KMS-11 (cell line): Measurements from ENCODE around the gene EFHB.
"Not testable (repeated sequence)": the region's sequence is repeated elsewhere in the genome, so short reads cannot be mapped to it uniquely, and the experiment has no call there.

Experiments
- H2AFZ ChIP-seq: fragments of 200-600 bp; sonication (generic); 2 replicates; pipeline ENCODE4 v1.6.1; 2016; ENCODE audit warnings: antibody characterized with exemption, mixed run types, low read depth
- H3K27ac ChIP-seq: fragments of 200-600 bp; sonication (generic); 2 replicates; pipeline ENCODE4 v1.6.1; 2016; ENCODE audit warnings: mild to moderate bottlenecking, mixed run types
- H3K27me3 ChIP-seq: fragments of 200-600 bp; sonication (generic); 2 replicates; pipeline ENCODE4 v1.6.1; 2017; ENCODE audit warnings: mild to moderate bottlenecking, low read depth, mixed run types, moderate library complexity; ENCODE audit not compliant: insufficient read depth
- H3K36me3 ChIP-seq: fragments of 200-600 bp; sonication (generic); 2 replicates; pipeline ENCODE4 v1.6.1; 2017; ENCODE audit warnings: mild to moderate bottlenecking, mixed run types; ENCODE audit not compliant: insufficient read depth
- H3K4me1 ChIP-seq: fragments of 200-600 bp; sonication (generic); 2 replicates; pipeline ENCODE4 v1.6.1; 2016; ENCODE audit warnings: mild to moderate bottlenecking, low read depth, mixed run types; ENCODE audit not compliant: poor library complexity, severe bottlenecking
- H3K4me2 ChIP-seq: fragments of 200-600 bp; sonication (generic); 2 replicates; pipeline ENCODE4 v1.7.0; 2016; ENCODE audit warnings: mild to moderate bottlenecking, mixed run types
- H3K4me3 ChIP-seq: fragments of 200-600 bp; sonication (generic); IDR thresholded peaks from 2 replicates; pipeline ENCODE4 v1.6.1; 2017; ENCODE audit warnings: low read depth, low read length, mixed read lengths; ENCODE audit not compliant: insufficient read depth
- H3K79me2 ChIP-seq: fragments of 200-600 bp; sonication (generic); 2 replicates; pipeline ENCODE4 v1.6.1; 2016; ENCODE audit warnings: low read depth, mixed run types; ENCODE audit not compliant: insufficient read depth
- H3K9ac ChIP-seq: fragments of 200-600 bp; sonication (generic); 2 replicates; pipeline ENCODE4 v1.6.1; 2016; ENCODE audit warnings: mild to moderate bottlenecking, mixed run types
- H4K20me1 ChIP-seq: fragments of 200-600 bp; sonication (generic); 2 replicates; pipeline ENCODE4 v1.6.1; 2016; ENCODE audit warnings: mild to moderate bottlenecking, mixed run types; ENCODE audit not compliant: insufficient read depth
- CTCF ChIP-seq: fragments of 200-600 bp; sonication (generic); conservative IDR thresholded peaks from 2 replicates; pipeline ENCODE4 v1.6.1; 2017; ENCODE audit warnings: low read depth, mild to moderate bottlenecking, antibody characterized with exemption, low read length, moderate library complexity, mixed read lengths

The EFHB gene

GRCh38 chr3:19967208-19967607, 33.2 kb upstream of the EFHB start:
- no peaks in the 10 kb centered on the region for H3K4me1 ChIP-seq
- no peak overlapping the region for H3K4me2 ChIP-seq
- no peak overlapping the region for H2AFZ ChIP-seq
- TF ChIP-seq CTCF = no peak
- H3K27ac ChIP-seq = no peak overlapping the region
- no peaks in the 10 kb centered on the region for H4K20me1 ChIP-seq
- peaks cover 6% of the 10 kb centered on the region; the same call in 1 of the 2 replicates for H3K79me2 ChIP-seq
- H3K4me3 ChIP-seq = no peak overlapping the region
- no peaks in the 10 kb centered on the region for H3K27me3 ChIP-seq
- H3K36me3 ChIP-seq = no peaks in the 10 kb centered on the region
- no peak overlapping the region for H3K9ac ChIP-seq

- Histone ChIP-seq H2AFZ (no peak overlapping the region), H3K9ac (no peak overlapping the region), H3K27ac (no peak overlapping the region), H3K4me2 (no peak overlapping the region), H3K36me3 (no peaks in the 10 kb centered on the region), H3K79me2 (0 out of 2 replicates have a peak, but pooled peaks cover 6% of the 10 kb centered on the region), H3K4me1 (no peaks in the 10 kb centered on the region), H3K27me3 (no peaks in the 10 kb centered on the region), H4K20me1 (no peaks in the 10 kb centered on the region), H3K4me3 (no peak overlapping the region)
- TF ChIP-seq CTCF = no peak
These were observed 27.9 kb upstream of the EFHB start for GRCh38 chr3:19961960-19962359.

- H2AFZ ChIP-seq = no peak overlapping the region
- H3K9ac ChIP-seq = no peak overlapping the region
- no peak overlapping the region for H3K4me2 ChIP-seq
- H4K20me1 ChIP-seq = no peaks in the 10 kb centered on the region
- H3K27me3 ChIP-seq = no peaks in the 10 kb centered on the region
- H3K36me3 ChIP-seq = no peaks in the 10 kb centered on the region
- H3K4me1 ChIP-seq = no peaks in the 10 kb centered on the region
- no peak for TF ChIP-seq CTCF
- H3K27ac ChIP-seq = no peak overlapping the region
- 0 out of 2 replicates have a peak, but pooled peaks cover 6% of the 10 kb centered on the region for H3K79me2 ChIP-seq
- no peak overlapping the region for H3K4me3 ChIP-seq
These were observed 26.7 kb upstream of the EFHB start for GRCh38 chr3:19960696-19961095.

GRCh38 chr3:19959505-19959904, 25.5 kb upstream of the EFHB start:
- Histone ChIP-seq H3K4me1 (no peaks in the 10 kb centered on the region), H2AFZ (no peak overlapping the region), H3K9ac (no peak overlapping the region), H3K27ac (no peak overlapping the region), H3K4me2 (no peak overlapping the region), H3K36me3 (no peaks in the 10 kb centered on the region), H3K79me2 (0 out of 2 replicates have a peak, but pooled peaks cover 6% of the 10 kb centered on the region), H3K4me3 (no peak overlapping the region), H4K20me1 (no peaks in the 10 kb centered on the region), H3K27me3 (no peaks in the 10 kb centered on the region)
- TF ChIP-seq CTCF = no peak

GRCh38 chr3:19957354-19957753, 23.3 kb upstream of the EFHB start:
- H4K20me1 ChIP-seq, H3K4me1 ChIP-seq, H3K36me3 ChIP-seq, H3K4me2 ChIP-seq, H3K9ac ChIP-seq, H3K27me3 ChIP-seq, H3K27ac ChIP-seq, H3K79me2 ChIP-seq, H2AFZ ChIP-seq, H3K4me3 ChIP-seq: not testable (repeated sequence)
